SK-N-SH (cell line): Measurements from ENCODE around the gene PPP1R9A.

Experiments used
- CTCF ChIP-seq: fragments of 200-600 bp; sonication (generic); IDR thresholded peaks from 2 replicates; pipeline ENCODE4 v1.6.1; 2017; ENCODE audit warnings: antibody characterized with exemption, mild to moderate bottlenecking, moderate library complexity
- EZH2phosphoT487 ChIP-seq: fragments of 200-600 bp; sonication (generic); IDR thresholded peaks from 2 replicates; pipeline ENCODE4 v1.6.1; 2017; ENCODE audit warnings: low read depth, mixed run types, mild to moderate bottlenecking, antibody characterized with exemption, moderate library complexity, borderline replicate concordance
- JUND ChIP-seq: IDR thresholded peaks from 2 replicates; pipeline ENCODE4 v1.4.0; 2012
- MXI1 ChIP-seq: IDR thresholded peaks from 2 replicates; pipeline ENCODE4 v1.6.1; 2012; ENCODE audit warnings: mild to moderate bottlenecking, low read depth, low read length, improper control_type of control experiment
- POLR2AphosphoS5 ChIP-seq: IDR thresholded peaks from 2 replicates; pipeline ENCODE4 v1.6.1; 2012; ENCODE audit warnings: low read depth, low read length
- RAD21 ChIP-seq: IDR thresholded peaks from 2 replicates; pipeline ENCODE4 v1.6.1; 2012; ENCODE audit warnings: mild to moderate bottlenecking, low read length
- RCOR1 ChIP-seq: fragments of 150-350 bp; IDR thresholded peaks from 2 replicates; pipeline ENCODE4 v1.6.1; 2017; ENCODE audit warnings: antibody characterized with exemption, low read length
- REST ChIP-seq: IDR thresholded peaks from 2 replicates; pipeline ENCODE4 v1.6.1; 2012; ENCODE audit warnings: mild to moderate bottlenecking, low read depth, low read length, moderate library complexity
- RFX5 ChIP-seq: IDR thresholded peaks from 2 replicates; pipeline ENCODE4 v1.6.1; 2012; ENCODE audit warnings: mild to moderate bottlenecking, improper control_type of control experiment, low read length
- RXRA ChIP-seq: IDR thresholded peaks from 2 replicates; pipeline ENCODE4 v1.4.0; 2012; ENCODE audit warnings: low read depth, mild to moderate bottlenecking, borderline replicate concordance
- TAF1 ChIP-seq: IDR thresholded peaks from 2 replicates; pipeline ENCODE4 v1.6.1; 2012; ENCODE audit warnings: low read depth, mild to moderate bottlenecking, low read length, moderate library complexity, borderline replicate concordance

- no peak for TF ChIP-seq CTCF
- TF ChIP-seq RAD21 = no peak
- TF ChIP-seq RFX5 = no peak
- no peak for TF ChIP-seq REST
- TF ChIP-seq JUND = no peak
- no peak for TF ChIP-seq TAF1
- TF ChIP-seq RXRA = no peak
- TF ChIP-seq RCOR1 = no peak
- TF ChIP-seq POLR2AphosphoS5 = no peak
- TF ChIP-seq EZH2phosphoT487 = no peak
- no peak for TF ChIP-seq MXI1
Measured at GRCh38 chr7:95054386-95054785, 147.0 kb downstream of the PPP1R9A start.
